ENCODE results near the gene KNDC1. TPM values are rescaled to one million over a fixed set of nuclear protein-coding genes. Genes with fewer than 3 reads are reported as not detected.

Gene KNDC1
- total and polyA plus RNA-seq, 2 experiments from 2014 or later, result 1.8 to 16.0 TPM

DNA sequence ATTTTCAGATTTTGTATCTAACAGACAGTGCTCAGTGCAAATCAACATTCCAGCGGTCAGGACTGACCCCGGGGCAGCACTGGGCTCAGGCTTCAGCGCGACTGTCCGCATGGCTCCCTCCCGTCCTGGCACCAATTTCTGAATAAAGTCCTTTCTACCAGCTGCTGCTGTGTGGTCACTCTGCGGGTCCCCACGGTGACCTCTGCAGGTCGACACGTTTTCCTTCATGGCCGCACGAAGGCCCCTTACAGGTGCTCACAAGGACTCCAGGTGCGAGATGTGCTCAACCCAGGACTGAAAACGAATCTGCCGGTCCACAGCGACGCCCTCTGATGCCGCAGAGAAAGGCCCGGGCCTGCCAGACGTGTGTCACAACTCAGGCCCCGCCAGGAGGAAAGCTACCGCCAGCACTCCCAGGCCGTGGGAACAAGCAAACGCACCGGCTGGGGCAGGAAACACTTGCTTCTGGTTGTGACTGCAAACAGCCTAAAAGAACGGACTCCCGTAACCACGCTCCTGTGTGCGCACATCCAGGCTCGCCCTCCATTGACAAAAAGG is 66.3 kb downstream of the KNDC1 start:
- H3K36me3 ChIP-seq (ENCODE audit: insufficient read depth), result no peaks in the 10 kb centered on the region
- peaks cover 8% of the 10 kb centered on the region; the same call in 1 of the 2 replicates for H3F3A ChIP-seq (replicated peaks; ENCODE audit: low read depth)
- Mint-ChIP-seq H3K9me3 (peaks cover 5% of the 10 kb centered on the region; the same call in 2 of the 3 replicates), H3K36me3 (ENCODE audit: low read depth) (peaks cover under 1% of the 10 kb centered on the region), H3K4me3 (no peak overlapping the region), H3K4me1 (peaks cover 14% of the 10 kb centered on the region), H3K27me3 (ENCODE audit: insufficient read depth, low read depth, poor library complexity) (peaks cover 37% of the 10 kb centered on the region), H3K27ac (peak overlapping the region; percentile 16; the same call in 1 of the 2 replicates)
- no peak overlapping the region for H3K4me3 ChIP-seq
- peak; percentile 40 for DNase-seq (ENCODE audit: low spot score)
- no peaks in the 10 kb centered on the region for H3K9me2 ChIP-seq (ENCODE audit: insufficient read depth)
- no peaks in the 10 kb centered on the region for H4K20me1 ChIP-seq (replicated peaks; ENCODE audit: insufficient read depth)
- TF ChIP-seq, protein P1, sequence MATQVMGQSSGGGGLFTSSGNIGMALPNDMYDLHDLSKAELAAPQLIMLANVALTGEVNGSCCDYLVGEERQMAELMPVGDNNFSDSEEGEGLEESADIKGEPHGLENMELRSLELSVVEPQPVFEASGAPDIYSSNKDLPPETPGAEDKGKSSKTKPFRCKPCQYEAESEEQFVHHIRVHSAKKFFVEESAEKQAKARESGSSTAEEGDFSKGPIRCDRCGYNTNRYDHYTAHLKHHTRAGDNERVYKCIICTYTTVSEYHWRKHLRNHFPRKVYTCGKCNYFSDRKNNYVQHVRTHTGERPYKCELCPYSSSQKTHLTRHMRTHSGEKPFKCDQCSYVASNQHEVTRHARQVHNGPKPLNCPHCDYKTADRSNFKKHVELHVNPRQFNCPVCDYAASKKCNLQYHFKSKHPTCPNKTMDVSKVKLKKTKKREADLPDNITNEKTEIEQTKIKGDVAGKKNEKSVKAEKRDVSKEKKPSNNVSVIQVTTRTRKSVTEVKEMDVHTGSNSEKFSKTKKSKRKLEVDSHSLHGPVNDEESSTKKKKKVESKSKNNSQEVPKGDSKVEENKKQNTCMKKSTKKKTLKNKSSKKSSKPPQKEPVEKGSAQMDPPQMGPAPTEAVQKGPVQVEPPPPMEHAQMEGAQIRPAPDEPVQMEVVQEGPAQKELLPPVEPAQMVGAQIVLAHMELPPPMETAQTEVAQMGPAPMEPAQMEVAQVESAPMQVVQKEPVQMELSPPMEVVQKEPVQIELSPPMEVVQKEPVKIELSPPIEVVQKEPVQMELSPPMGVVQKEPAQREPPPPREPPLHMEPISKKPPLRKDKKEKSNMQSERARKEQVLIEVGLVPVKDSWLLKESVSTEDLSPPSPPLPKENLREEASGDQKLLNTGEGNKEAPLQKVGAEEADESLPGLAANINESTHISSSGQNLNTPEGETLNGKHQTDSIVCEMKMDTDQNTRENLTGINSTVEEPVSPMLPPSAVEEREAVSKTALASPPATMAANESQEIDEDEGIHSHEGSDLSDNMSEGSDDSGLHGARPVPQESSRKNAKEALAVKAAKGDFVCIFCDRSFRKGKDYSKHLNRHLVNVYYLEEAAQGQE (IDR thresholded peaks at IDR 0.05; ENCODE audit: unreplicated experiment), result no peak
- TF ChIP-seq, protein P2, sequence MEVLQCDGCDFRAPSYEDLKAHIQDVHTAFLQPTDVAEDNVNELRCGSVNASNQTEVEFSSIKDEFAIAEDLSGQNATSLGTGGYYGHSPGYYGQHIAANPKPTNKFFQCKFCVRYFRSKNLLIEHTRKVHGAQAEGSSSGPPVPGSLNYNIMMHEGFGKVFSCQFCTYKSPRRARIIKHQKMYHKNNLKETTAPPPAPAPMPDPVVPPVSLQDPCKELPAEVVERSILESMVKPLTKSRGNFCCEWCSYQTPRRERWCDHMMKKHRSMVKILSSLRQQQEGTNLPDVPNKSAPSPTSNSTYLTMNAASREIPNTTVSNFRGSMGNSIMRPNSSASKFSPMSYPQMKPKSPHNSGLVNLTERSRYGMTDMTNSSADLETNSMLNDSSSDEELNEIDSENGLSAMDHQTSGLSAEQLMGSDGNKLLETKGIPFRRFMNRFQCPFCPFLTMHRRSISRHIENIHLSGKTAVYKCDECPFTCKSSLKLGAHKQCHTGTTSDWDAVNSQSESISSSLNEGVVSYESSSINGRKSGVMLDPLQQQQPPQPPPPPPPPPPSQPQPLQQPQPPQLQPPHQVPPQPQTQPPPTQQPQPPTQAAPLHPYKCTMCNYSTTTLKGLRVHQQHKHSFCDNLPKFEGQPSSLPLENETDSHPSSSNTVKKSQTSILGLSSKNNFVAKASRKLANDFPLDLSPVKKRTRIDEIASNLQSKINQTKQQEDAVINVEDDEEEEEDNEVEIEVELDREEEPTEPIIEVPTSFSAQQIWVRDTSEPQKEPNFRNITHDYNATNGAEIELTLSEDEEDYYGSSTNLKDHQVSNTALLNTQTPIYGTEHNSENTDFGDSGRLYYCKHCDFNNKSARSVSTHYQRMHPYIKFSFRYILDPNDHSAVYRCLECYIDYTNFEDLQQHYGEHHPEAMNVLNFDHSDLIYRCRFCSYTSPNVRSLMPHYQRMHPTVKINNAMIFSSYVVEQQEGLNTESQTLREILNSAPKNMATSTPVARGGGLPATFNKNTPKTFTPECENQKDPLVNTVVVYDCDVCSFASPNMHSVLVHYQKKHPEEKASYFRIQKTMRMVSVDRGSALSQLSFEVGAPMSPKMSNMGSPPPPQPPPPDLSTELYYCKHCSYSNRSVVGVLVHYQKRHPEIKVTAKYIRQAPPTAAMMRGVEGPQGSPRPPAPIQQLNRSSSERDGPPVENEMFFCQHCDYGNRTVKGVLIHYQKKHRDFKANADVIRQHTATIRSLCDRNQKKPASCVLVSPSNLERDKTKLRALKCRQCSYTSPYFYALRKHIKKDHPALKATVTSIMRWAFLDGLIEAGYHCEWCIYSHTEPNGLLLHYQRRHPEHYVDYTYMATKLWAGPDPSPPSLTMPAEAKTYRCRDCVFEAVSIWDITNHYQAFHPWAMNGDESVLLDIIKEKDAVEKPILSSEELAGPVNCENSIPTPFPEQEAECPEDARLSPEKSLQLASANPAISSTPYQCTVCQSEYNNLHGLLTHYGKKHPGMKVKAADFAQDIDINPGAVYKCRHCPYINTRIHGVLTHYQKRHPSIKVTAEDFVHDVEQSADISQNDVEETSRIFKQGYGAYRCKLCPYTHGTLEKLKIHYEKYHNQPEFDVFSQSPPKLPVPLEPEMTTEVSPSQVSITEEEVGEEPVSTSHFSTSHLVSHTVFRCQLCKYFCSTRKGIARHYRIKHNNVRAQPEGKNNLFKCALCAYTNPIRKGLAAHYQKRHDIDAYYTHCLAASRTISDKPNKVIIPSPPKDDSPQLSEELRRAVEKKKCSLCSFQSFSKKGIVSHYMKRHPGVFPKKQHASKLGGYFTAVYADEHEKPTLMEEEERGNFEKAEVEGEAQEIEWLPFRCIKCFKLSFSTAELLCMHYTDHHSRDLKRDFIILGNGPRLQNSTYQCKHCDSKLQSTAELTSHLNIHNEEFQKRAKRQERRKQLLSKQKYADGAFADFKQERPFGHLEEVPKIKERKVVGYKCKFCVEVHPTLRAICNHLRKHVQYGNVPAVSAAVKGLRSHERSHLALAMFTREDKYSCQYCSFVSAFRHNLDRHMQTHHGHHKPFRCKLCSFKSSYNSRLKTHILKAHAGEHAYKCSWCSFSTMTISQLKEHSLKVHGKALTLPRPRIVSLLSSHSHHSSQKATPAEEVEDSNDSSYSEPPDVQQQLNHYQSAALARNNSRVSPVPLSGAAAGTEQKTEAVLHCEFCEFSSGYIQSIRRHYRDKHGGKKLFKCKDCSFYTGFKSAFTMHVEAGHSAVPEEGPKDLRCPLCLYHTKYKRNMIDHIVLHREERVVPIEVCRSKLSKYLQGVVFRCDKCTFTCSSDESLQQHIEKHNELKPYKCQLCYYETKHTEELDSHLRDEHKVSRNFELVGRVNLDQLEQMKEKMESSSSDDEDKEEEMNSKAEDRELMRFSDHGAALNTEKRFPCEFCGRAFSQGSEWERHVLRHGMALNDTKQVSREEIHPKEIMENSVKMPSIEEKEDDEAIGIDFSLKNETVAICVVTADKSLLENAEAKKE (CRISPR knock-in tag; IDR thresholded peaks at IDR 0.05), result no peak
- TF ChIP-seq POLR2AphosphoS5 (IDR thresholded peaks at IDR 0.05; ENCODE audit: low read depth), result no peak
- peaks cover 5% of the 10 kb centered on the region; the same call in 1 of the 2 replicates for H3K4me1 ChIP-seq (ENCODE audit: insufficient read depth)
- H2AFZ ChIP-seq, result no peak overlapping the region
- ATAC-seq, result no peak
- peaks cover 24% of the 10 kb centered on the region for H3K27me3 ChIP-seq (ENCODE audit: insufficient read depth)
- no peak overlapping the region for H3K27ac ChIP-seq (ENCODE audit: low read depth)
- no peak overlapping the region for H3K4me2 ChIP-seq
- H3K79me2 ChIP-seq (replicated peaks; ENCODE audit: insufficient read depth), result no peaks in the 10 kb centered on the region

Measured in GM23338 (cell line).